Esophagus muscularis mucosa (tissue), 4 donors: Measurements from ENCODE around the gene ARHGEF38.

Experiments
- CTCF ChIP-seq, 3 experiments: fragments of 200-600 bp in 2 of 3; fragments of 450-650 bp in 1 of 3; sonication (generic) in 2 of 3; IDR thresholded peaks; one replicate each; pipeline ENCODE4 v1.5.1; 2017 to 2019; ENCODE audit warnings: antibody characterized with exemption in 3 of 3, mild to moderate bottlenecking in 2 of 3, moderate library complexity in 1 of 3
- EP300 ChIP-seq: sonication (generic); formaldehyde crosslinking; IDR thresholded peaks from one replicate; pipeline ENCODE4 v1.6.1; 2017; ENCODE audit warnings: antibody characterized with exemption
- POLR2A ChIP-seq: fragments of 450-650 bp; IDR thresholded peaks from one replicate; pipeline ENCODE4 v1.6.1; 2017; ENCODE audit warnings: antibody characterized with exemption, moderate library complexity, mild to moderate bottlenecking, low read depth
- POLR2AphosphoS5 ChIP-seq, 2 donors: sonication (generic); formaldehyde crosslinking; IDR thresholded peaks; one replicate each; pipeline ENCODE4 v1.6.1; 2017; ENCODE audit warnings: antibody characterized with exemption in 2 of 2

DNA sequence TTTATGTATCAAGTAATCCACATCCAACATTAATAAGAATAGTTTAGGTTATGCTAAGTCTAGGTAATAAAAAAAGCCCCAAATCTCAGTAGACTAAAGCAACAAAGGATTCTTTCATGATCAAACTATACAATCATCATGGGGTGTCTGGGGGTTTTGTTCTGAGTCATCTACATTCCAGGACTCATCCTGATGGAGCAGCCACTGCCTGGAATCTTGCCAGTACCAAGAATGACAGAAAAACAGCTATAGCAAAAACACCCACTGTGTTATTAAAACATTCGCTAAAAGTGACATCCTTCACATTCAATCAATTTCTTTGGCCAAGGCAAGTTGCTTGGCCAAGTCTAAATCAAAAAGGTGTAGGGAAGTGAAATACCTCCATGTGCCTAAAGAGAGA lies 3.9 kb upstream of the ARHGEF38 start:
- no peak for TF ChIP-seq EP300
- TF ChIP-seq POLR2A: no peak
- no peak for TF ChIP-seq CTCF (IDR thresholded peaks at IDR 0.05)
- TF ChIP-seq POLR2AphosphoS5 (IDR thresholded peaks at IDR 0.05): no peak
